DMS 273 (cell line): ENCODE data around the gene RRBP1.

Experiments
- DNase-seq: peaks from one replicate; lab custom pipeline; 2025; ENCODE audit not compliant: unreplicated experiment; lab: John Stamatoyannopoulos, UW

RRBP1 gene

GRCh38 chr20:17587148-17587547 lies 94.9 kb downstream of the RRBP1 start:
- DNase-seq, result no peak

GRCh38 chr20:17586250-17586649 lies 95.8 kb downstream of the RRBP1 start:
- DNase-seq, result no peak

DNA sequence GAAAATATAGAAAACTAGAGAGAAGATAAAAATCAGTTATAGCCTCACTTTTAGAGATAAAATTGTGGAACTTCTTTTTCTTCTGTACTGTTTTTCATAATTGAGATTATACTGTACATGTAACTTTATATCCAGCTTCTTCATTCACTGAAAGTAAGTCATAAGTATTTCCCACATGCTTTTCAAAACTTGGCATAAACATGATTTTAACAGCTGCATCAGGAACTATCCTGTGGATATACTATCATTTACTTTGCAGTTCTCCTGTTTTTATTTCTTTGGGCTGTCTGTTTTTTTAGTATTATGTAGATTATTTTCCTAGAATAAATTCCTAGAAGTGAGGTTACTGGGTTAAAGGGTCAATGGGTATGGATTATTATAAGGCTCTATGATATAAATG lies 97.4 kb downstream of the RRBP1 start:
- no peak for DNase-seq

DNA sequence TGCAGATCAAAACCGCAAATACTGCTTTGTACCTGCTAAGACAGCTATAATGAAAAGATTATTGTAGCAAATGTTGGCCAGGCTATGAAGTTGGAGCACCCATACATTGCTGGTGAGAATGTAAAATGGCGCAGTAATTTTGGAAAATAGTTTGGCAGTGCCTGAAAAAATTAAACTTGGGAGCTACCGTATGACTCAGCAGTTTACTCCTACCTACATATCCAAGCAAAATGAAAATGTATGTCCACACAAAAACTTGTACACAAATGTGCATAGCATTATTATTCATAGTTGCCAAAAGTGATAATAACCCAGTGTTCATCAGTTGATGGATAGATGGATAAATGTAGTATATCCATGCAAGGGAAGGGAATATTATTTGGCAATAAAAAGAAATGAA lies 98.9 kb downstream of the RRBP1 start:
- no peak for DNase-seq

DNA sequence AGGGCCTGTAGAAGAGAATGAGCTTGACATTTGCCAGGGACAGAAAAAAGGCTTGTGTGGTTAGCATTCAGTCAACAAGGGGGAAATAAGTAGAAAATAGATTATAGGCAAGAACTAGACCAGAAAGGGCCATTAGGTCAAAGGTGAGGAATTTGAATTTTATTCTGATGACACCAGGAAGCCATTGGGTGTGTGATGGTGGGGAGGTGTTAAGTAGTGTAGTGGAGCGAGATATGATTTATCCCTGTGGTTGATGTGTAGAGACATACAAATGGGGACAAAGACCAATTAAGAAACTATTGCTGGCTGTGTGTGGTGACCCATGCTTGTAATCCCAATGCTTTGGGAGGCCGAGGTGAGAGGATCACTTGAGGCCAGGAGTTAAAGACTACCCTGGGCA lies 101.1 kb downstream of the RRBP1 start:
- DNase-seq, result no peak

DNA sequence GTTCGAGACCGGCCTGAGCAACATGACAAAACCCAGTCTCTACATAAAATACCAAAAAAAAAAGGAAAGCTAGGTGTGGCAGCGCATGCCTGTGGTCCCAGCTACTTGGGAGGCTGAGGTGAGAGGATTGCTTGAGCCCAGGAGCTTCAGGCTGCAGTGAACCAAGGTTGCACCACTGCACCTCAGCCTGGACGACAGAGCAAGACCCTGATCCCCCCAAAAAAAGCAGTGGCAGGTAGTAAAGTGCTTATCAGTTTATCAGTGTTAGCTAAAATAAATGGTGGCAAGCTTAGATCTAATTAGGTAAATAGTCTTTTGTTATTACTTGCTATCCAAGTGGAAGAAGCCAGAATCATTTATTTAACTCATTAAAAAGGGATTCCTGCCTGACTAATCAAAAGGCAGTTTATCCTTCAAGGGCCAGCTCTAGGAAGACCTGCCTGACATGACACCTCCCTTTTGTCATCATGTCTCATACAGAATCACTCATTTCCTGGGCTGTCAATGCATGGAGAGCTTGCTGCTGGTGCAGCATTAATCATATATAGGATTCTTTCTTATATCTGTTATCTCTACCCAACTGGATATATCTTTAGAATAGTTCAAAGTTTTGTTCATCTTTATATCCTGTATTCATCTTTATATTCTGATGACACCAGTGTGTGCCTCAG lies 102.5 kb downstream of the RRBP1 start:
- no peak for DNase-seq

DNA sequence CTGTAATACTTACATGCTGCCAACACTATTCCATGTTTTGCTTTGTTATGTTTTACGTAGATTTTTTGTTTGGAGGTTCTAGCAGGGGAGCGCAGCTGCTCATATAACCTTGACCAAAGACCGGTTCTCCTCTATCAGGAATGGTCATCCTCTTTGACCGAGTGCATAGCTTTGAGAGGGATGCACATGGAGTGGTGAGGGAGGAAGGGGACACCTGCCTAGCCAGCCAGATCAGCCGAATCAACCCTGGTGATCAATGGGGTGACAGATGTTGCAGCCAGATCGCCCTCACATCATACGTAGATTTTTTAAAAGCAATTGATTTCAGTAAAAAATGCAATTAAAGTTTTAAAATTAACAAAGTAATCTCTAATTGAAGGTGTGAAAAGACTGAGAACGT lies 105.8 kb downstream of the RRBP1 start:
- no peak for DNase-seq

GRCh38 chr20:17573463-17573862 lies 108.6 kb downstream of the RRBP1 start:
- no peak for DNase-seq

DNA sequence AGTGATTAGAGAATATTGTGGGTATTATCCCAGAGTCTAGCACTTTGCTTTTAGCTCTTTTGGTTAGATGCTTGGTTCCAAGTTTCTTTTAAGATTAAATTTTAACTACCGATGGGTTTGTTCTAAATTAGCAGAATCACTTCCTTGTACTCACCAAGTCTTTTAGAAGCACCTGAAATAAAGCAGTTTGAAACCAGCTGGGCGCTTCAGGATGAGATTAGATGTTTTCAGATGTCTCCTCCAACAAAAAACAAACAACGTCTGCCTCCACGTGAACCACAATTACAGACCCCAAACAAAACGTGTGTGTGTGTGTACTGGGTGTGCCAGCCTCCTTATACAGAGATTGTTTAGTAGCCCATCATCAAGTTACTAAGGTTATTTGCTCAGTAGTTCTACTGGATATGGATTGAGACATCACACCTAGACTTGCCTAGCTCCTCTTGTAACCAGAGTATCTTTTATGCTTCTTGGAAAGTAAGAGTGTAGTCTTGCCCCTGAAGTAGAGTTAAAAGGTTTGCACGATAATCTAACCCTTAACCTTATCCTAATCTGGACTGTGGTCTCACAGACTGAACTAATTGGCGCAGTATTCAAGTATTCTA lies 109.9 kb downstream of the RRBP1 start:
- no peak for DNase-seq

GRCh38 chr20:17571153-17571527 lies 110.9 kb downstream of the RRBP1 start:
- DNase-seq, result peak; percentile 48

GRCh38 chr20:17570347-17571152 lies 111.5 kb downstream of the RRBP1 start:
- DNase-seq, result peak; percentile 75

DNA sequence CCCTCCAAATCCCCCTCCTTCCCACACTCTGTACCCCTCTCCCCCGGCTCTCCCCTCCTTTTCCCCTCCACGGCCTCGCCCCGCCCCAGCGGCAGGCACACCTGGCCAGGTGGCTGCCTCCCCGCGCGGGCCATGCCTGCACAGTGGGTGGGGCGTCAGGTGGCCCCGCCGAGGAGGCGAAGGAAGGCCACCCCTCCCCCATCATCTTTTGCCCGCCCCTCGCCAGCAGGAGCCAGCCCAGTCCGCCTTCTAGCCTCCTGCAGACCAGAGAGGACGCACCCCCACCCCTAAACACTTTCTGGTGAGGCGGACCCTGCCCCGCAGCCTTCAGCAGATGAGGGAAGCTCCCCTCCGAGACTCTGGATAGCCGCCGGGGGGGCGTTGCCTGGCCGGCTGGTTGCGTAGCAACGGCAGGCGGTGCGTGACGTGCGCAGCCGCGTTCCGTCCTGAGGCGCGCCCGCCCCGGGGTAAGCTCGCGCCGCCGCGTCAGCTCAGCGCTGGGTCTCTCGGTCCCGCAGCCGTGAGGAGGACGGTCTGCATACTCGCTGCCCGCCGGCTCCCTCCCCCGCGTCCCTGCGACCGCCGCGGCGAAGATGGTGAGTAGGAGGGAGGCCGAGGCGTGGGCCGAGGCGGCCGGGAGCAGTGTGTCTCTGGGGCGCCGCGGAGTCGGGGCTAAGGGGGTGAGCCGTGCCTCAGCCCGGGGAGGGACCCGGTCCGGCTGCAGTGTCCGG lies 112.3 kb downstream of the RRBP1 start, which contains the start of gene DSTN:
TSS of gene DSTN (plus strand) at position 460 of the 731 bp plus-strand sequence. CDS start at position 594, 134 bp downstream.
- DNase-seq, result peak; percentile 97

DNA sequence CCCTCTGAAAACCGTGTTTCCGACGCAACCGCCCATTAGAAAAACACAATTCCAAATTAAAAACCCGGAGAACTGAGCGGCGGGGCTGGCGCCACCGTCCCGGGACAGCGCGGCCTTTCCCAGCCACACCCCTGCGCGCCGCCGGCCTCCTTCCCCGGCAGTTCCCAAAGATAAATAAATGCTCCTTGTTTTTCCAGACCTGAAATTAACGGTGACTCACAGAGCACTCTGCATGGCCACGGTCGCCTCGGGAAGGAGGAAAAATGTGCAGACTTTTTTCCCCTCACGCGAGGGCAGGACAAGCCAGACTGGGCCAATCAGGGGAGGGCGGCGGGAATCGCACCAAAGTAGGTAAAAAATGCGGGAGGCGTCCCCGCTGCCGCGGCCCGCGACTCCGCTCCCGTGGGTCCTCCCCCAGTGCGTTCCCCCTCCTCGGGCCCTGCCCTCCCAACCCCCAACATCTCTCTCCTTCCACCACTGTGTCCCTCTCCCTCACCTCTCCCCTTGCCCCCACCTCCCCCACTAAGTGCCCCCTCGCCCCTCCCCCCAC lies 113.0 kb downstream of the RRBP1 start:
- peak; percentile 88 for DNase-seq

DNA sequence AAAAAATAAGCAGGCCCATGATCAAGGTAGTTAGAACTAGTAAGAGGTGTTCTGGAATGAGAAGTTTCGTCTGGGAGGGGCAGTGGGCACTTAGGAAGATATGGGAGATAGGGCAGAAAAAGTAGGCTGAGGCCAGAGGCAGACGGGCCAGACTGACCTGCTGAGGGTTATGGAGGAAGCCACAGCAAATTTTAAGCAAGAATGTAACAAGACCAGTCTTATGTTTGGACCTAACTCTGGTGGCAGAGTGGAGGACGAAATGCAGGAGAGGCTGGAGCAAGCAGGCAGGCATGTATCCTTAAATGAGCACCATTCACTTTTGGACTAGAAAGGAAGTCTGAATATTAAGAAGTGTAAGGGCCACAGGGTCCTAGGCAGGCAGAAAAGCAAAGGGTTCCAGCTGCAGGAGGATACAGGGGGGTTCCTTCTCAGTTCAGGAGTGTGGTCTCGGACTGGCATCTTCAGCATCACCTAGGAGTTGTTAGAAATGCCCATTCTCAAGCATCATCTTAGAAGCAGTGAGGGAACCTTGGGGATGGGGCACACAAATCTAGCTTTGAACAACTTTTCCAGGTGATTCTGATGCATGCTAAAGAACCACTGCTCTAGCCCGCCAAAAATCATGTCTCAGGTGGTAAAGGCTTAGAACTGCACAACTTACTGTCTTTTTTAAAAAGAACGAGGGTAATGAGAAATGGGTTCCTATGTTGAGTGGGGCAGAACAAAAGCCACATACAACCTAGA lies 113.8 kb downstream of the RRBP1 start:
- no peak for DNase-seq

- DNase-seq, result no peak
Observed at GRCh38 chr20:17566345-17566744, 115.7 kb downstream of the RRBP1 start.

- no peak for DNase-seq
Observed at GRCh38 chr20:17565169-17565845, 116.7 kb downstream of the RRBP1 start.
